CD14-positive monocyte (primary cell): Measurements from ENCODE around the gene TMEM101. TPM values are rescaled to one million over a fixed set of nuclear protein-coding genes. Genes with fewer than 3 reads are reported as not detected.
A peak's percentile ranks its signal among the peaks of the same experiment; 100 is the strongest.

Experiments
- DNase-seq, 3 donors: peaks; one replicate each; pipeline ENCODE4 v3.0.0-alpha.2; 2011 to 2022
- H2AFZ ChIP-seq: 2 replicates; pipeline ENCODE4 v1.6.0; 2012; ENCODE audit warnings: mild to moderate bottlenecking, low read depth, low read length, inconsistent platforms; ENCODE audit not compliant: insufficient read depth, poor library complexity, severe bottlenecking
- H3K27ac ChIP-seq, 2 donors: 1 replicate in 1 of 2; 2 replicates in 1 of 2; pipeline ENCODE4 v1.5.1; 2012 to 2013; ENCODE audit warnings: low read length in 2 of 2, control low read depth in 1 of 2, inconsistent platforms in 1 of 2, low read depth in 1 of 2, mild to moderate bottlenecking in 1 of 2
- H3K27me3 ChIP-seq, 2 donors: one replicate each; pipeline versions ENCODE4 v1.6.0 to v1.6.1; 2011 to 2013; ENCODE audit warnings: low read length in 2 of 2; ENCODE audit not compliant: control insufficient read depth in 2 of 2, insufficient read depth in 2 of 2
- H3K36me3 ChIP-seq, 2 donors: replicated peaks in 1 of 2; 1 replicate in 1 of 2; 2 replicates in 1 of 2; pipeline versions ENCODE4 v1.5.1 to v1.6.1; 2012 to 2013; ENCODE audit warnings: low read length in 2 of 2, control low read depth in 1 of 2, inconsistent platforms in 1 of 2, mild to moderate bottlenecking in 1 of 2; ENCODE audit not compliant: insufficient read depth in 2 of 2, control insufficient read depth in 1 of 2
- H3K4me1 ChIP-seq, 2 donors: 1 replicate in 1 of 2; 2 replicates in 1 of 2; pipeline versions ENCODE4 v1.5.1 to v1.6.1; 2012 to 2013; ENCODE audit warnings: low read length in 2 of 2, control low read depth in 1 of 2, inconsistent platforms in 1 of 2, mild to moderate bottlenecking in 1 of 2, moderate library complexity in 1 of 2; ENCODE audit not compliant: insufficient read depth in 2 of 2, control insufficient read depth in 1 of 2
- H3K4me2 ChIP-seq: replicated peaks from 2 replicates; pipeline ENCODE3; 2012; ENCODE audit warnings: low read length, moderate library complexity, mild to moderate bottlenecking; ENCODE audit not compliant: poor library complexity, severe bottlenecking; ENCODE audit errors: extremely low read depth
- H3K4me3 ChIP-seq, 3 experiments: fragments of 200-600 bp in 1 of 3; sonication (generic) in 1 of 3; replicated peaks in 1 of 3; 1 replicate in 2 of 3; 2 replicates in 1 of 3; pipeline ENCODE4 v1.5.1; 2011 to 2013; ENCODE audit warnings: low read length in 3 of 3, mild to moderate bottlenecking in 3 of 3, control low read depth in 2 of 3, low read depth in 2 of 3, inconsistent platforms in 1 of 3, moderate library complexity in 1 of 3
- H3K79me2 ChIP-seq: 2 replicates; pipeline ENCODE4 v1.6.0; 2012; ENCODE audit warnings: mild to moderate bottlenecking, control low read depth, inconsistent platforms, low read length, moderate library complexity; ENCODE audit not compliant: insufficient read depth
- H3K9ac ChIP-seq: 2 replicates; pipeline ENCODE4 v1.6.0; 2017; ENCODE audit warnings: low read length, mild to moderate bottlenecking; ENCODE audit not compliant: insufficient read depth, poor library complexity, severe bottlenecking
- H3K9me3 ChIP-seq, 2 donors: replicated peaks in 1 of 2; 1 replicate in 1 of 2; 2 replicates in 1 of 2; pipeline versions ENCODE4 v1.5.1 to v1.6.1; 2012 to 2013; ENCODE audit warnings: low read length in 2 of 2, control low read depth in 1 of 2; ENCODE audit not compliant: control insufficient read depth in 1 of 2, insufficient read depth in 1 of 2
- H4K20me1 ChIP-seq: 2 replicates; pipeline ENCODE4 v1.6.0; 2012; ENCODE audit warnings: mild to moderate bottlenecking, low read length, control low read depth, moderate library complexity; ENCODE audit not compliant: insufficient read depth
- H3K27ac Mint-ChIP-seq, 7 donors: one replicate each; pipeline ENCODE4 v1.8.0; 2020; ENCODE audit warnings: mild to moderate bottlenecking in 7 of 7, mixed read lengths in 7 of 7, moderate library complexity in 6 of 7, inconsistent platforms in 2 of 7
- H3K27me3 Mint-ChIP-seq, 3 donors: one replicate each; pipeline ENCODE4 v1.8.0; 2021 to 2022; ENCODE audit warnings: low read depth in 3 of 3, mild to moderate bottlenecking in 3 of 3, mixed read lengths in 3 of 3, moderate library complexity in 3 of 3, inconsistent platforms in 1 of 3
- H3K36me3 Mint-ChIP-seq, 2 donors: one replicate each; pipeline ENCODE4 v1.8.0; 2020; ENCODE audit warnings: mixed read lengths in 2 of 2, inconsistent platforms in 1 of 2, mild to moderate bottlenecking in 1 of 2
- H3K4me1 Mint-ChIP-seq: one replicate; pipeline ENCODE4 v1.8.0; 2020; ENCODE audit warnings: mild to moderate bottlenecking, mixed read lengths
- H3K4me3 Mint-ChIP-seq, 2 donors: one replicate each; pipeline ENCODE4 v1.8.0; 2020; ENCODE audit warnings: mild to moderate bottlenecking in 2 of 2, mixed read lengths in 2 of 2, moderate library complexity in 1 of 2
- H3K9me3 Mint-ChIP-seq, 7 donors: one replicate each; pipeline ENCODE4 v1.8.0; 2020 to 2022; ENCODE audit warnings: mixed read lengths in 7 of 7, mild to moderate bottlenecking in 6 of 7, moderate library complexity in 6 of 7, inconsistent platforms in 2 of 7
- CTCF ChIP-seq: fragments of 200-600 bp; IDR thresholded peaks from one replicate; pipeline ENCODE4 v1.8.0; 2022; ENCODE audit warnings: antibody characterized with exemption, mild to moderate bottlenecking
- WGBS: methylation state at CpG from one replicate; pipeline ENCODE4 v1.1.5; 2013; ENCODE audit warnings: missing lambda C conversion rate; ENCODE audit not compliant: insufficient coverage; 5-methylcytosine and 5-hydroxymethylcytosine counted together
- intact Hi-C, 2 donors: fragments of 100-400 bp; cut with micrococcal nuclease; formaldehyde crosslinking; loops; one replicate each; pipeline versions ENCODE4 v1.15.0 to v1.15.1; 2023
- polyA plus RNA-seq, 3 donors: library from polyadenylated mRNA; depleted of rRNA in 1 of 3; unstranded in 2 of 3; stranded (reverse) in 1 of 3; fragments of 300-500 nt in 2 of 3; fragments of >200 nt in 1 of 3; fragmentation: Illumina TruSeq in 2 of 3; gene quantifications; 1 replicate in 2 of 3; 2 replicates in 1 of 3; pipeline ENCODE4 v1.2.3, GENCODE V29; 2012 to 2021

Gene TMEM101
- polyA plus RNA-seq, 3 donors = 17.3 to 41.4 (median 33.6) TPM

DNA sequence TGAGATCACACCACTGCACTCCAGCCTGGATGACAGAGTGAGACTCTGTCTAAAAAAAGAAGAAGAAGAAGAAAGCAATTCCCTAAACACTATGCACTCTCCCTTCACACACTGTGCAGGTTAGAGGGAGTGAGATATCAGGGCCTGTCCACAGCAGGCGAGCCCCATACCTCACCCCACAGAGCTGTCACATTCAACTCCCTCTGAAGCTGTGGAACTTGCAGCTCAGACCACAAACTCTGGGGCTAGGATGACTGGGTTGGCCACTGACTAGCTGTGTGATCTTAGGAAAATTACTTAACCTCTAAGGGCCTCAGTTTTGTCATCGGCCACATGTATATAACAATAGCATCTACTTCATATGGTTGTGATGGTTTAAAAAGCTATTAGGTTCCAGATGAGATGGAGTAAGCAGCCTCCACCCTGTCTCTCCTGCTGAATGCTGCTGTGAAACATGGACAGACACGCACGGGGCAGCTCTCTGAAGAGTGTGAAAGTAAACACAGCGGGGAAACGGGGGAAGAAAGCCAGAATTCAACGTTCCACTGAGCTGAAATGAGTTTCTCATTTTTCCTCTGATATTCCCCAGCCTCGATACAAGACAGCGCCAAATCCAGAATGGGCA lies 47.4 kb downstream of the TMEM101 start:
- intact Hi-C loops = no loop called here
- no peak for TF ChIP-seq CTCF
- WGBS = no CpG with 5 or more reads among the region's 9 CpGs
- DNase-seq = no peak
- no peaks in the 10 kb centered on the region for H3K9me3 Mint-ChIP-seq
- peaks cover 12 to 23% (median 22%) of the 10 kb centered on the region in 3 donors for H3K27me3 Mint-ChIP-seq
- H3K4me1 Mint-ChIP-seq = no peaks in the 10 kb centered on the region
- Histone ChIP-seq H3K9ac (no peak overlapping the region), H3K4me1 (no peaks in the 10 kb centered on the region), H2AFZ (no peak overlapping the region), H3K4me3 (no peak overlapping the region), H3K27ac (no peak overlapping the region), H3K36me3 (no peaks in the 10 kb centered on the region), H4K20me1 (no peaks in the 10 kb centered on the region), H3K4me2 (no peak overlapping the region), H3K79me2 (no peaks in the 10 kb centered on the region), H3K27me3 (peaks cover 0 to 5% of the 10 kb centered on the region in 2 donors), H3K9me3 (no peaks in the 10 kb centered on the region)
- no peak overlapping the region for H3K27ac Mint-ChIP-seq
- H3K36me3 Mint-ChIP-seq = no peaks in the 10 kb centered on the region
- no peak overlapping the region for H3K4me3 Mint-ChIP-seq

- no peak for TF ChIP-seq CTCF
- intact Hi-C loops = no loop called here
- H3K9me3 ChIP-seq = no peaks in the 10 kb centered on the region
- H3K79me2 ChIP-seq = no peaks in the 10 kb centered on the region
- no peaks in the 10 kb centered on the region for H3K4me1 ChIP-seq
- Mint-ChIP-seq H3K36me3 (no peaks in the 10 kb centered on the region), H3K4me3 (no peak overlapping the region), H3K27me3 (peaks cover 12 to 22% (median 22%) of the 10 kb centered on the region in 3 donors), H3K27ac (peak overlapping the region in 1 of 7 donors; percentile 58), H3K4me1 (no peaks in the 10 kb centered on the region), H3K9me3 (no peaks in the 10 kb centered on the region)
- no peaks in the 10 kb centered on the region for H4K20me1 ChIP-seq
- H2AFZ ChIP-seq = no peak overlapping the region
- H3K36me3 ChIP-seq = no peaks in the 10 kb centered on the region
- H3K9ac ChIP-seq = no peak overlapping the region
- H3K4me2 ChIP-seq = no peak overlapping the region
- H3K27me3 ChIP-seq = peaks cover 0 to 5% of the 10 kb centered on the region in 2 donors
- no peak for DNase-seq
- no peak overlapping the region for H3K27ac ChIP-seq
- no peak overlapping the region for H3K4me3 ChIP-seq
- 100% methylated on average over 1 of the region's 3 CpGs for WGBS
These were observed 48.5 kb downstream of the TMEM101 start for GRCh38 chr17:43966276-43966675.
